NK-92 (cell line): Measurements from ENCODE around the gene SHC3.

Source experiments
- DNase-seq: peaks from one replicate; lab custom pipeline; 2025; ENCODE audit not compliant: unreplicated experiment; lab: John Stamatoyannopoulos, UW

Gene SHC3

DNA sequence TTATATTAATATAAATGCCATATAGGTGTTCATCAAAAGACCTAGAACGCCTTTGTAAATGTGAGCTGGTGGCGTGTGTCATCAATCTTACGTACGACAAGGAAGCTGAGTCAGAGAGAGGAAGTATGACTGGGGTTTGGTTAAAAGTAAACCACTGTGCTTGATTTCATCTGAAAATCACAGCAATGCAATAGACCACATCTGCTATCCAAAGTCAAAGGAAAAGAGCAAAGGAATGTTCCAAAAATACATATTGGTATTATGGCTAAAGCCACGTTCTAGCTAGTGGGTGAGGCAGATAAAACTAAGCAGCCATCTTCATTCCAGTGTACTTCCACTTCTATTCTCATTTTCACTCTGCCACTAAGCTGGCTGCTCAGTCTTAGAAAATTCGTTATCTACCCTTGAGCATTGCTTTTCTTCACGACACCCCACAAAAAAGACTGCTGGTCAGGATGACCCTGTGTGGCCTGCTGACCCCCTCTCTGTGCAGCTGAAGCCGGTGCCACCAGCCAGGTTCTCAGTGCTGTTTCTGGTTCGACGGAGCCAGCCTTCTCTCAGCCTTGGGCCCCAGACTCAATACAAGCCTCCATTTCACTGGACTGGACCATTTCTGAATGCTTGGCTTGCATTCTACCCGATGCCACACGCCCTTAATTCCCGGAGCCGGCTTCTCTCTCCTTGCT, 23.8 kb downstream of the SHC3 start:
- no peak for DNase-seq

DNA sequence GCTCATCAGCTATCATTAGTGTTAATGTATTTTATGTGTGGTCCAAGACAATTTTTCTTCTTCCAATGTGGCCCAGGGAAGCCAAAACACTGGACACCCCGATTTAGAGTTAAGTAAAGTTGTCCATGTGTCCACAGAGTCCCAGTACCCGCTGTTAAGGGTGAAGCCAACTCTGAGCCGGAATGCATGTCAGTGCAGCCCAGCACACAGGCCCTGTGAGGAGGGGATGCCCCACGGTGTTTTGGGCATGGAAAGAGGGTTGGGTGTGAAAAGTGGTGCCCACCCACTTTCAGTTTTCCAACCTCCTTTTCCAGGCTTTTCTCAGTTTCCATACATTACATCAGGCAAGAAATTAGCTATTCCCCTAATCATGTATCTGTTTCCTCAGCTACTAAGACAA, 24.4 kb downstream of the SHC3 start:
- no peak for DNase-seq

DNA sequence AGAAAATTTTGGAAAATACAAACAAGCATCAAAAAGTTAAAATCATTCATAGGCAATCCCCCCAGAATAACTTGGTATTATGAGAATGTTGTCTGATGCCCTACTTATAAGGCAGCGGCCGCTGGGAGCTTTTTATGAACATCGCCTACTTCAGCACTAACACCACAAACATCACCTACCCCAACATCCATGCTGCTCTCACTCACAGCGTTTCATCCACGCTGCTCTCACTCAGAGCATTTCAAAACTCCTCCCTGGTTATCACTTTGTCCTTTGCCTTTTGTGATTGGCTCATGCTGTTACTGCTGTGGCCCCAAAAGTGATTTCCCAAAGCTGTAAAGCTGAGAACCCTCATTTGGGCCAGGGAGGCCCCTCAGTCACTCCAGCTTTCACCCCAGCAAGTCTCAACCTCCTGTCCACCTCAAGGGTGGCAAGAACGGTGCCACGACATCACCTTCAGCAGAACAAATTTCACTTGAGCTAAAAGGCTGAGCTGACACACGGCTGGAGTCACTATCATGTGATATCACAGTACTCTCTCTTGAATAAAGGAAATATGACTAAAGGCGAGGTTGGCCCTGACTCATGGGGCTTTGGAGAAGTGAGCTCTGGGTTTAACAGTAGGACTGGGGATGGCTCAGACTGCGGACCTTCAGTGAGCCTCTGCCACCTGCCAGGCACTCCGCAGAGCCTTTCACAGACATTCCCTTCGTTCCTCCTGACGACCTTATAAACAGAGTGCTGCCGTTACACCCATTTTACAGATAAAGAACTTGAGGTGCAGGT, 25.2 kb downstream of the SHC3 start:
- no peak for DNase-seq

- DNase-seq, result no peak
These were observed 28.9 kb downstream of the SHC3 start for GRCh38 chr9:89149726-89150125.

GRCh38 chr9:89145097-89145496, 33.5 kb downstream of the SHC3 start:
- no peak for DNase-seq

DNA sequence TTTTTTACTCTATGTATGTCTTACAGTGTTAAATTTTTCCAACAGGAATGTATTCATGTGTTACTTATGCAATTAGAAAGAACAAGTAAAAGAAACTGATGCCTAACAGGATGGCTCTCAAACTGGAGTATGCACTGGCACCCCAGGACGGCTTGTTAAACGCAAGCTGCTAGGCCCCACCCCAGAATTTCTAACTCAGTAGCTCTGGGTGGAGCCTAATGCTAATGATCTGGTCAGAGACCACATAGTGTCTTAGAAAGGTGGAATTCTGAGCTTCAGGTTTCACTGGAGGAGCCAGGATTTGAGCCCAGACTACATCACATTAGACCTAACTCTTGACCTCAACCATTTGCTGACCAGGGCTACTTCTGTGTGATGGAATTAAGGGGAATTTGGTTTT, 34.4 kb downstream of the SHC3 start:
- DNase-seq, result no peak

DNA sequence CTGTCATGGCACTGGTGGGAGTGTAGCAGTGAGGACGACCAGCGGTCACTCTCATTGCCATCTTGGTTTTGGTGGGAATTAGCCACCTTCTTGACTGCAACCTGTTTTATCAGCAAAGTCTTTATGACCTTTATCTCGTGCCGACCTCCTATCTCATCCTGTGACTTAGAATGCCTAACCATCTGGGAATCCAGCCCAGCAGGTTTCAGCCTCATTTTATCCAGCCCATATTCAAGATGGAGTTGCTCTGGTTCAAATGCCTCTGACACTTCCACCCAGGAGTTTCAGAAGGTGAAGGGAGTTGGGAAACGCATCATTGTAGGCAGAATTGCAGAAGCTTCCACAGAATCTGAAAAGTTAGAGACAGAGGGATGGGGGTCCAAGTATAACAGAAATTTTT, 35.4 kb downstream of the SHC3 start:
- no peak for DNase-seq

DNA sequence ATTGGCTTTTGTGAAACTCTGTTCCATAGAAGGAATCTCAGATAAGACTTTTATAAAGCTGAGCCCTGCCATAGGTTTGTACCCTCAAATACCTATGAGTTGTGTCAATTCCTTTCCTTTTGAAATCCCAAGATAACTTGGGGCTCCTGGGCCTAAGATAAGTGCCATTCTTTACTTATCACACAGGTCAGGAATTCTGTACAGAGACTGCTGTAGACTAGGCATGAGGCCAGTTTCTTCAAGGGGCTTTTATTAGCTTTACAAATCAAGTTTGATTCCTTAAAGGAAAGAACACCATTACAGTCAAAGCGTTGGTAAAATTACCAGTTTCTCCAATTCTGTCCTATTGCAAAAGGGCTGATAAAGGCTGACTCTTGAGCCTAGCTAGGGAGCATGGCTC, 39.2 kb downstream of the SHC3 start:
- no peak for DNase-seq

DNA sequence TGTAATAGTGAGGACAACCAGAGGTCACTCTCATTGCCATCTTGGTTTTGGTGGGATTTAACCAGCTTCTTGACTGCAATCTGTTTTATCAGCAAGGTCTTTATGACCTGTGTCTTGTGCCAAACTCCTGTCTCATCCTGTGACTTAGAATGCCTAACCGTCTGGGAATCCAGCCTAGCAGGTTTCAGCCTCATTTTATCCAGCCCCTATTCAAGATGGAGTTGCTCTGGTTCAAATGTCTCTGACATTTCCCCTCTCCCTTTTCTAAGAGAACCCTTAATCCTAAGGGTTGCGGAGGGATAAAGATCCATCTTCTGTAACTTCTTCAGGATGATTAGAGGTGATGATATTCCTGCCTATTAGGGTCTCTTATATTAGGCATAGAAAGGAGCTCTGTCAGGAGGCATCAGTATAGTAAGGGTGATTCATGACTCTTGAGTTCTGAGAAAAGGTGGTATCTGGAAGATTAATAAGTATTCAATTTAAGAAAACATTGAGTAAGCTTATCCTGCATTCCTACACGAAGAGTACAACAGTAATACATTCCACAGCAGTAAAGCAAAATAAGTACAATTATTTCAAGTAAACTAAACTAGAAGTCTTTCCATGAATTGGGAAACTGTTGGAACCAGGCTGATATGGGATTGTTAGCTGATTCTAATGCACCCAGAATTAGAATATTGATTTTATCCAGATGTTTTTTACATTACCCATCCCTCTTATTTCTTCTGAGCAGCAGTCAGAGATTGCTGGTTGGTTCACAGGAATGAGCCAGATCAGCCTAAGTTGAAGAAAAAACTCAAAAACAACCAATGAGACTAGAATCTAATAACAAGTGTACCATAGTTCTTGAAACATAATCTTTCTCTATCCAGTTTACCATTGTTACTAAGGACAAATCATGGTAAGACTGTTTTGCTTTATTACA, 39.9 kb downstream of the SHC3 start:
- DNase-seq, result no peak

- no peak for DNase-seq
These were observed 40.8 kb downstream of the SHC3 start for GRCh38 chr9:89137542-89138462.

GRCh38 chr9:89135591-89136166, 42.9 kb downstream of the SHC3 start:
- no peak for DNase-seq

GRCh38 chr9:89134709-89135108, 43.9 kb downstream of the SHC3 start:
- DNase-seq, result no peak

DNA sequence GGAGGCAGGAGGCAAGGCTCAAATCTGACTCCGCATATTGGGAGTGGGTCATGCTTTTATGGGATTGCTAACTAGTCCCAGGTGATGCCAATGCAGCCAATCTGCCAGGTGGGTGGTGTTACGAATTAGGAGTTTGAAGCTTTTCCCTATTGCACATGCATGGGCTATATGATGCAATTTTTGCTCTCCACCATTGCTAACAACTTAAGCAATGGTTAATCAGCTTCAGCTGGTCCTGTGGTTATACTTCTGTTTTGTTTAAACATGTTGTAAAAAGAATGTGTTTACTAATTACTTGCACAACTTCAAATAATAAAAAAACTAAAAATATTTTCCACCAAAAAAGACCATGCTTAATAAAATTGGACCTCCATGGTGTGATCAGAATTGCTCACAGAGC, 55.7 kb downstream of the SHC3 start:
- DNase-seq, result no peak

DNA sequence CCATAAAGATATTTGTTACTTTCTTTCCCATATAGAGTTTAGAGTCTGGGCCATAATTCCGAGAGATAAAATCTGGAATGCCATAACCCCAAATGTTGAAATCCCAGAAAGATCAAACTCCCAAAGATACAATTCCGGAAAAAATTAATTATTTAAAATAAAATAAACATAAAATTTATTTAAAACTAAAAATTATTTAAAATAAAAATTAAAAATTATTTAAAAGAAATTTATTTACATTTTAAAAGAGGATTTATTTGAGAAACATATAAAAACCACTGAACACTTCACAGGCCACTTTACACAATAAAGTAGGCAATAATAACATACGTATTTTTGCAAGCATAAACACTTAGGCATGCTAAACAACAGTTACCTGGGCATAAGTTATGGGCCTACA, 57.9 kb downstream of the SHC3 start:
- DNase-seq, result no peak

GRCh38 chr9:89116805-89117192, 61.8 kb downstream of the SHC3 start:
- no peak for DNase-seq

- DNase-seq, result no peak
These were observed 62.4 kb downstream of the SHC3 start for GRCh38 chr9:89116064-89116804.

GRCh38 chr9:89115426-89115825, 63.2 kb downstream of the SHC3 start:
- DNase-seq, result no peak

- DNase-seq, result no peak
These were observed 63.9 kb downstream of the SHC3 start for GRCh38 chr9:89114741-89115140.

DNA sequence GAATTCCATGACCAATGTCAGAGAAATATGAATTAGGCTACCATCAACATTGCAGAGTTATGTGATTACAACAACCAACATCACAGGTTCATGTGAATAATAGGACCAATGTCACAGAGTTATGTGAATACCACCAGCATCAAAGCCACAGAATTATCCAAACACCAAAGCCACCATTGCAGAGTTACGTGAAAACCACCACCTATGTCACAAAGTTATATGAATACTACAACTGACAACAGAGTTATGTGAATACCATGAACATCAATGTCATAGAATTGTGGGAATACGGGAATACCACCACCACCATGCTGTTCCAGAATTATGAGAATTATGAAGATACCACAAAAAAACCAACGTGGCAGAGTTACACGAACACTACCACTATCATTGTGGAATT, 64.8 kb downstream of the SHC3 start:
- no peak for DNase-seq

DNA sequence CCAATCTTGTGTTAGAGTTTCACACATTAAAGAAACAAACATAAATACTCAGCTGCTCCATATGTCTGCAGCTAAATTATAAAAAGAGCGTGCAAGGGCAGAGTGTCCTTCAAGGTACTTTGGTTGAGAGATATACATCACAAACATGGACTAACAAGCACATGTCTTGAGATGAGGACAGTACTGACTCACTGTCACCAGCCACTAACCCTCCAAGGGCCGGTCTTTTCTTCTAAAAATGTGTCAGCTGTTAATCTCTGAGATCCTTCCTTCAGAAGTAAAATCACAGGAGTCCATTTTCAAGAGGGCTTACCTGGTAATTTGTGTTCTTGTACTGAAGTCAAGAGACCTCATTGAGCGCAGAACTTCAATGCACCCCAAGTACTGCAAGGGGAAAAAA, 66.4 kb downstream of the SHC3 start:
- DNase-seq, result no peak
